ENCODE results near the gene RIT2.

DNA sequence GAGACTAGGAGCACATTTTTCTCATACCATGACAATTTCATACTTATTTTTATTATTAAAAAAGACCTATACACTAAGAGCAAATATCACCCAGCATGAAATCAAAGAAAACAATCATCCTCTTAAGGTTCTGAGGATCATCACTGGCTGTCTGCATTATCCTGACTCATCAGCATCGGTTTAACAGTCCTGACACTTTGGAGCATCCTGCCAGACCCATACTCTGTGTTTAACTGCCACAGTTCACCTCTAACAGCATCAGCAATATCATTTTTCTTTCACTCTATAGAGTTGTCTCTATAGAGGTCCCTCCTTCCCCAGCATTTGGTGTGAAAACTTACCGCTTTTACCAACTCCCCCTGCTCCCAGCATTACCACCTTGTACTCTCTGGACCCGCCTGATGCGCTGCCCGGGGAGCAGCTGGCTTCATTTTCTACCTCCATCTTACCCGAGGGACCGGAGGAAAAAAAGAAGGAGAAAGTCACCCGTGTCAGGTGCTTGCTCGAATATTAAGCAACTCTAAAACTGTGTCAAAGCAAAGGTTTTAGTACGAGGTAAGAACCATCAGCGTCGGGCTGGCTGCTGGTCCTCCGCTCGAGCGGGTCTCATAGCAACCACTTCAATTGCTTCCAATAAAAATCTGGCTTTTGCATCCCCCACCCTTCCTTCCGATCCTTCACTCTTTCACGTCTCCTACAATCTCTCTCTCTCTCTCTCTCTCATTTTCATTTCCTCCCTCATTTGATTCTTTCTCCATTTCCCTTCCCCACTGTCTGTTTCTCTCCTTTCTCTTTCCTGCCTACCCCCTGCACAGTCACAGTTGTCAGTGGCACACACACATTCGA lies at the start of gene RIT2:
- TF ChIP-seq, protein P1, sequence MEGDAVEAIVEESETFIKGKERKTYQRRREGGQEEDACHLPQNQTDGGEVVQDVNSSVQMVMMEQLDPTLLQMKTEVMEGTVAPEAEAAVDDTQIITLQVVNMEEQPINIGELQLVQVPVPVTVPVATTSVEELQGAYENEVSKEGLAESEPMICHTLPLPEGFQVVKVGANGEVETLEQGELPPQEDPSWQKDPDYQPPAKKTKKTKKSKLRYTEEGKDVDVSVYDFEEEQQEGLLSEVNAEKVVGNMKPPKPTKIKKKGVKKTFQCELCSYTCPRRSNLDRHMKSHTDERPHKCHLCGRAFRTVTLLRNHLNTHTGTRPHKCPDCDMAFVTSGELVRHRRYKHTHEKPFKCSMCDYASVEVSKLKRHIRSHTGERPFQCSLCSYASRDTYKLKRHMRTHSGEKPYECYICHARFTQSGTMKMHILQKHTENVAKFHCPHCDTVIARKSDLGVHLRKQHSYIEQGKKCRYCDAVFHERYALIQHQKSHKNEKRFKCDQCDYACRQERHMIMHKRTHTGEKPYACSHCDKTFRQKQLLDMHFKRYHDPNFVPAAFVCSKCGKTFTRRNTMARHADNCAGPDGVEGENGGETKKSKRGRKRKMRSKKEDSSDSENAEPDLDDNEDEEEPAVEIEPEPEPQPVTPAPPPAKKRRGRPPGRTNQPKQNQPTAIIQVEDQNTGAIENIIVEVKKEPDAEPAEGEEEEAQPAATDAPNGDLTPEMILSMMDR (IDR thresholded peaks at IDR 0.05), result no peak
- TF ChIP-seq POLR2A (IDR thresholded peaks at IDR 0.05), result no peak

Measured in heart left ventricle (tissue), 13 donors.